ENCODE results near the gene VRK1.
"Not testable (repeated sequence)": the region's sequence is repeated elsewhere in the genome, so short reads cannot be mapped to it uniquely, and the experiment has no call there.

The VRK1 gene

DNA sequence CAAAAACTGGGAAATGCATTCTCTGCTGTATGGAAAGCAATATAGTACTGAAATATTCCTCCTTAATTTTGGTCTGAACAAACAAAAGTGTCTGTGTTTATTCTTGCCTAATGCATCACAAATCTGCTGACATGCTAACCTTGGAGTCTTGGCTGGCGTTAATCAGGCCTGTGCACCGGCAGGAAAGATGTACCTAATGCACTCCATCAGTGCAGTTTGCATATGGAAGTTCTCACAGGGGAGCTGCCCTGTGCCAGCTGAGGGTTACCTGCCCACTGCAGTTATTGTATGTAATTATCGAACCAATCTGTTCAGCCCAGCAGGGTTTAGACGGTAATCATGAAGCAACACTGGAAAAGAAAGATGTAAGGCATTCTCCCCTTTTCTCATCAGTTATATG lies 76.9 kb downstream of the VRK1 start:
- Mint-ChIP-seq H3K27me3 (no peaks in the 10 kb centered on the region), H3K27ac (ENCODE audit: low read depth) (no peak overlapping the region), H3K9me3 (no peaks in the 10 kb centered on the region), H3K4me1 (no peaks in the 10 kb centered on the region), H3K36me3 (ENCODE audit: insufficient read depth) (peaks cover 9% of the 10 kb centered on the region), H3K4me3 (no peak overlapping the region)
- DNase-seq (ENCODE audit: low spot score in 2 of 2) (no peak), ATAC-seq (replicated peaks; ENCODE audit: extremely low read depth, poor library complexity, severe bottlenecking) (no peak)

DNA sequence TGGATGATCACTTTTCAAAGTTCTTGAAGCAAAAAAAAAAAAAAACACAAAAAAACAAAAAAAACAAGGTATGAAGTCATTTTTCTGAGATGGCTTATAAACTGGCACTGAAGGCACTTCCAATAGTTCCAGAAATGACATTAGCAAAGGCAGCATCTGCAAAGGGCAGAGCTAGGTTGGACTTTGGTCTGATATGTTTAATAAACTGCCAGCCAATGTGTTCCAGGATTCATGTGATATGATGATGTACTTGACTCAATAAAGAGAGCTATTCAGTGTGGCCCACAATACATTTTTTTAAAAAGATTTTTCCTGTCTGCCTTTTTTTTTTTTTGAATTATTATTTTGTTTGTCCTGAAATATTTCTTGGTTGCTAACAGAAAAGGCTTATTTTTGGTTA lies 79.6 kb downstream of the VRK1 start:
- Mint-ChIP-seq H3K9me3 (no peaks in the 10 kb centered on the region), H3K4me3 (no peak overlapping the region), H3K36me3 (ENCODE audit: insufficient read depth) (peaks cover 14% of the 10 kb centered on the region), H3K27ac (ENCODE audit: low read depth) (no peak overlapping the region), H3K27me3 (no peaks in the 10 kb centered on the region), H3K4me1 (no peaks in the 10 kb centered on the region)
- no peak for ATAC-seq (replicated peaks; ENCODE audit: extremely low read depth, poor library complexity, severe bottlenecking)
- DNase-seq (ENCODE audit: low spot score in 2 of 2): no peak

DNA sequence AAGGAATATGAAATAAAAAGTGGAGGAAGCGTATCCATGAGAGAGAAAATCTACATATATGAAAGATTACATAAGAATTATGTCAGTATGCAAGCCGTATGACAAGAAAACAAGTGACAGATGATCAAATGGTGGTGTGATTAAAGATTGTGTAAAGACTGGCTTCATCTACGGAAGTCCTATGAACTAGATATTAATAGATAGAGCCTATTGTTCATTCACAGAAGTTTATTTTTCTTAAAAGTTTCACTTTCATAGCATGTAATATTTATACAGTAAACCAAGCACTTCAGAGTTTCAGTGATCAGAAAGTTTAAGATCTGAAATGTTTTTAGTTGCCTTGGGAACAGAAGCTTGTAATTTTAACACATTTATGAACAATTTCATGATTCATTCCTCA lies 84.5 kb downstream of the VRK1 start:
- H3K27me3 Mint-ChIP-seq: no peaks in the 10 kb centered on the region
- H3K36me3 Mint-ChIP-seq (ENCODE audit: insufficient read depth): peaks cover 10% of the 10 kb centered on the region
- no peak for DNase-seq (ENCODE audit: low spot score in 2 of 2)
- ATAC-seq (replicated peaks; ENCODE audit: extremely low read depth, poor library complexity, severe bottlenecking): no peak
- H3K4me1 Mint-ChIP-seq: no peaks in the 10 kb centered on the region
- H3K27ac Mint-ChIP-seq (ENCODE audit: low read depth): no peak overlapping the region
- no peak overlapping the region for H3K4me3 Mint-ChIP-seq
- no peaks in the 10 kb centered on the region for H3K9me3 Mint-ChIP-seq

DNA sequence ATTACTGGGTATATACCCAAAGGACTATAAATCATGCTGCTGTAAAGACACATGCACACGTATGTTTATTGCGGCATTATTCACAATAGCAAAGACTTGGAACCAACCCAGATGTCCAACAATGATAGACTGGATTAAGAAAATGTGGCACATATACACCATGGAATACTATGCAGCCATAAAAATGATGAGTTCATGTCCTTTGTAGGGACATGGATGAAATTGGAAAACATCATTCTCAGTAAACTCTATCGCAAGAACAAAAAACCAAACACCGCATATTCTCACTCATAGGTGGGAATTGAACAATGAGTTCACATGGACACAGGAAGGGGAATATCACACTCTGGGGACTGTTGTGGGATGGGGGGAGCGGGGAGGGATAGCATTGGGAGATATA lies 86.8 kb downstream of the VRK1 start:
- H3K4me1 Mint-ChIP-seq; H3K27ac Mint-ChIP-seq (ENCODE audit: low read depth); H3K27me3 Mint-ChIP-seq; ATAC-seq (replicated peaks; ENCODE audit: extremely low read depth, poor library complexity, severe bottlenecking); DNase-seq (ENCODE audit: low spot score in 2 of 2); H3K36me3 Mint-ChIP-seq (ENCODE audit: insufficient read depth); H3K9me3 Mint-ChIP-seq; H3K4me3 Mint-ChIP-seq: not testable (repeated sequence)

DNA sequence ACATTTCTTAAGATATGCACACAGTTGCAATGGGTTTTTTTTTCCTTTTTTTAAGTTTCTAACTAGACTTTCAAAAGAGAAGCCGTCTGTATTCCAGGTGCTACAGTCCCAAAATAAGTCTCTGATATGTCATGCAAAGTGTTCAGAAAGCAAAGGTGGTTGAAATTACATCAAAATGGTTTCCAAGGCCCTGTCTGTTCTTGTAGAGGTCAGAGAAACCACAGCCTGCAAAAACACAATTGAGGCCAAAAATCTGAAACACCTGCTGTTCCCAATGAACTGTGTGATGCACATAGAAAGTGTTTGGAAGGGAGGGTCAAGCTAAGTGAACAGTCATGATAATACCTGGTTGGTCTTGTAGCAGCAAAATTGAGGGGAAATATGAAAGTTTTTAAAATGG lies 91.0 kb downstream of the VRK1 start:
- H3K9me3 Mint-ChIP-seq: no peaks in the 10 kb centered on the region
- H3K36me3 Mint-ChIP-seq (ENCODE audit: insufficient read depth): no peaks in the 10 kb centered on the region
- no peak overlapping the region for H3K4me3 Mint-ChIP-seq
- H3K27me3 Mint-ChIP-seq: no peaks in the 10 kb centered on the region
- H3K4me1 Mint-ChIP-seq: no peaks in the 10 kb centered on the region
- ATAC-seq (replicated peaks; ENCODE audit: extremely low read depth, poor library complexity, severe bottlenecking) (no peak), DNase-seq (ENCODE audit: low spot score in 2 of 2) (no peak)
- H3K27ac Mint-ChIP-seq (ENCODE audit: low read depth): no peak overlapping the region

DNA sequence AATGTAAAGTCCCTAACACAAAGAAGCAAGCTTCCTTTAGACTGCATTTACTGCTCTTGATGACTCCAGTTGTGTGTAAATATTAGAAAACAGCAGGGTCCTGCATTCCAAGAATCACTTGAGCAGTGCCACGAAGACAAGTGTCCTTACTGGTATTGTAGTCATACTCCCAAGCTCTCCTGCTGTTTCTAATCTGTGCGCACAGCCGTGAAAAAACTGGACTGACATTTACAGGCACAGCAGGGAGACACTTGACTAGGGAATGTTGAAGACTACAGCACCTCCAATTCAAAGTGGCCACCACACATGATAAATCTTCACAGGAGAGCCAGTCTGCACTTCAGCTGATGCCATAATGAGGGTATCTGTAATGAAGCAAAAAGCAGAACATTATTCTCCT lies 91.4 kb downstream of the VRK1 start:
- H3K27me3 Mint-ChIP-seq: no peaks in the 10 kb centered on the region
- DNase-seq (ENCODE audit: low spot score in 2 of 2) (no peak), ATAC-seq (replicated peaks; ENCODE audit: extremely low read depth, poor library complexity, severe bottlenecking) (no peak)
- H3K4me1 Mint-ChIP-seq: no peaks in the 10 kb centered on the region
- H3K9me3 Mint-ChIP-seq: no peaks in the 10 kb centered on the region
- no peak overlapping the region for H3K27ac Mint-ChIP-seq (ENCODE audit: low read depth)
- H3K4me3 Mint-ChIP-seq: no peak overlapping the region
- H3K36me3 Mint-ChIP-seq (ENCODE audit: insufficient read depth): no peaks in the 10 kb centered on the region

DNA sequence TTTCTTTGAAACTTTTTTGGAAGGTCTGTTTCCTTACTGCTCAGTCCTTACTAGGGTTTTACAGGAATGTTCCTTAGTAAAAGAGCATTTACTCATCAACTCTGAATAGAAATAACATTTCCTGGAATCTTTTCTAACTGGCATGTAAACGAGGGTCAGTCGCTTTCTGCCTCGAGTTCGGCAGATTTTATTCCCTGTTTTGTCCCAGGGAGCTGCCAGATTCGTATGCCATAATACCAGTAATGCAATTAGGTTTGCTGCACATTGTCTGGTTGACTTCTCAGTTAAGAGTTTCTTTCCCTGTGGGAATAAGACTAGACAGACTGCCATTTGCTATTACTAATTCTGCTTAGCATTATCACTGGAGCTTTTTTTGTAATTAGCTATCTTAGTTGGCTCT lies 91.9 kb downstream of the VRK1 start:
- H3K27me3 Mint-ChIP-seq: no peaks in the 10 kb centered on the region
- ATAC-seq (replicated peaks; ENCODE audit: extremely low read depth, poor library complexity, severe bottlenecking) (no peak), DNase-seq (ENCODE audit: low spot score in 2 of 2) (no peak)
- no peaks in the 10 kb centered on the region for H3K36me3 Mint-ChIP-seq (ENCODE audit: insufficient read depth)
- H3K27ac Mint-ChIP-seq (ENCODE audit: low read depth): no peak overlapping the region
- H3K4me3 Mint-ChIP-seq: no peak overlapping the region
- no peaks in the 10 kb centered on the region for H3K4me1 Mint-ChIP-seq
- H3K9me3 Mint-ChIP-seq: no peaks in the 10 kb centered on the region

DNA sequence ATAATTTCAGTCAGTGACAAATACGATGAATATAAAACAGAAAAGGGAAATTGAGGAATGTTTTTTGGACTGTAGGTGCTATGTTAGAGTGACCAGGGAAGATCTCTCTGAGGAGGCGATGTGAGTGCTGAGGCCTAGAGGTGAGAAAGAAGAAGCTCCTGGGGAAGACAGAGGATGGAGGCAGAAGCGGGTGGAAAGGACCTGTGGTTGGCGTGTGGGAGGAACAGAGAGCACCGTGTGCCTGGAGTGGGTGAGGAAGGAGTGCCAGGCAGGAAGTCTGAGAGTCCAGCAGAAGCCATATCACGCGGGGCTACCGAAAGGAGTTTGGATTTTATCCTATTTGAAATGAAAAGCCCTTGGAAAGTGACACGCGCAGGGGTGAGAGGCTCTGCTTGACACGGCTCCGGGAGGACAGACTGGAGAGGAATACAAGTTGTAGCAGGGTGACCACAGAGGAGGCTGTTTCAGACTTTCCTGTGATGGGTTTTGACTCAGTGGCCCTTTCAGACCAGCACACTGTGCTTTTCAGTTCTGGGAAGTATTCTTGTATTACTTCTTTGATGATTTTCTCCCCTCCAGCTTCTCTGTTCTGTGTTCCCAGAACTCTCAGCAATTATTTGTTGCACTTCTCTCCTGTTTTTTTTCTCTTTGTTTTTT lies 96.9 kb downstream of the VRK1 start:
- Mint-ChIP-seq H3K4me1 (no peaks in the 10 kb centered on the region), H3K27ac (ENCODE audit: low read depth) (no peak overlapping the region), H3K9me3 (no peaks in the 10 kb centered on the region), H3K27me3 (no peaks in the 10 kb centered on the region), H3K4me3 (no peak overlapping the region), H3K36me3 (ENCODE audit: insufficient read depth) (no peaks in the 10 kb centered on the region)
- ATAC-seq (replicated peaks; ENCODE audit: extremely low read depth, poor library complexity, severe bottlenecking) (no peak), DNase-seq (ENCODE audit: low spot score in 2 of 2) (no peak)

DNA sequence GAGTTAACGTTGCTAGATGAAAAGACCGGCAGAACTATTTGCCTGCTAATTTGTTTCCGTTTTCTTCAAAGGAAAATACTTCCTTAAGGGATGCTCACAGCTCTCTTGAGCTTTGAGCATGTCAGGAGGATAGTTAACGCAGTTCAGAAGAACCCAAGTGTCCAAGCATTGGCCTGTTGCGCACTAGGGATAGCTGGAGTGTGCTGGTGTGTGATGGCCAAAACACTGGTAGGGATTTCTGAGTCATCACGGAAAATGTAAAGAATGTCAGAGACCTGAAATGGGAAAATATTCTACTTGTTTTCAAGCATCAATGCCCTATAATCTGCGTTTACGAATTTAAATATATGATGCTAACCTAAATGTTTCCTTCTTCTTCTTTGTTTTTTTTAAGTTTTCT lies 97.8 kb downstream of the VRK1 start:
- no peak overlapping the region for H3K27ac Mint-ChIP-seq (ENCODE audit: low read depth)
- no peak overlapping the region for H3K4me3 Mint-ChIP-seq
- no peaks in the 10 kb centered on the region for H3K36me3 Mint-ChIP-seq (ENCODE audit: insufficient read depth)
- ATAC-seq (replicated peaks; ENCODE audit: extremely low read depth, poor library complexity, severe bottlenecking) (no peak), DNase-seq (ENCODE audit: low spot score in 2 of 2) (no peak)
- no peaks in the 10 kb centered on the region for H3K4me1 Mint-ChIP-seq
- no peaks in the 10 kb centered on the region for H3K27me3 Mint-ChIP-seq
- no peaks in the 10 kb centered on the region for H3K9me3 Mint-ChIP-seq

DNA sequence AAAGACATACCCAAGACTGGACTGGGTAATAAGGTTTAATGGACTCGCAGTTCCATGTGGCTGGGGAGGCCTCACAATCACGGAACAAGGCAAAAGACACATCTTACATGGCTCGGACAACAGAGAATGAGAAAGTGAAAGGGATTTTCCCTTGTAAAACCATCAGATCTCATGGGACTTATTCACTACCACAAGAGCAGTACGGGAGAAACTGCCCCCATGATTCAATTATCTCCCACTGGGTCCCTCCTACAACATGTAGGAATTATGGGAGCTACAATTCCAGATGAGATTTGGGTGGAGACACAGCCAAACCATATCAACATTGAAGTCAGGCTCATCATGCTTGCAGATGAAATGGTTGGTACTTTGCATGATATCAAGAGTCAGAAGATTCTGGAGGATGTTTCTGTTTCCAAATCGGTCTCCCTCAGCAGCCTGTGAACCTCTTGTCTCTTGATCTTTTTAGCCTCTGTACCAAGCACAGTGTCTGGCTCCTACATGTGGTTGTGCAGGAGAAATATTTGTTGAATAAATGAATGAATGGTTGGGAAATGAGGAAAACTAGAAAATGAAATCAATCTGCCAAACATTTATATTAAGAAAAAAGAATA lies 98.6 kb downstream of the VRK1 start:
- DNase-seq (ENCODE audit: low spot score in 2 of 2) (no peak), ATAC-seq (replicated peaks; ENCODE audit: extremely low read depth, poor library complexity, severe bottlenecking) (no peak)
- Mint-ChIP-seq H3K27ac (ENCODE audit: low read depth) (no peak overlapping the region), H3K27me3 (no peaks in the 10 kb centered on the region), H3K36me3 (ENCODE audit: insufficient read depth) (no peaks in the 10 kb centered on the region), H3K4me1 (no peaks in the 10 kb centered on the region), H3K9me3 (no peaks in the 10 kb centered on the region), H3K4me3 (no peak overlapping the region)

DNA sequence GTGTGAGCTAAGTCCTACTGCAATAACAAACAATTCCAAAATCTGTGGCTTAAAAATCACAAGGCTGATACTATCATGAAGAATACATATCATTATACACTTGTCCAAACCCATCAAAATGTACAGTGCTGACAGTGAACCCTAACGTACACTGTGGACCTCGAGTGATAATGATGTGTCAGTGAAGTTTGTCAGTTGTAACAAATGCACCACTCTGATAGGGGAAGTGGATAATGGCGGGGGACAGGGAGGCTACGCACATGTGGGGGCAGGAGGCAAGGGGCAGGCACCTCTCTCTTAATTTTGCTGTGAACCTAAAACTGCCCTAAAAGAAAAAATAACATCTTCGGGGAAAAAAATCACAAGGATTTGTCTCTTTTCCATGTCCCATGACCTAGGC lies 100.0 kb downstream of the VRK1 start:
- no peak for ATAC-seq (replicated peaks; ENCODE audit: extremely low read depth, poor library complexity, severe bottlenecking)
- Mint-ChIP-seq H3K9me3 (no peaks in the 10 kb centered on the region), H3K36me3 (ENCODE audit: insufficient read depth) (no peaks in the 10 kb centered on the region), H3K27me3 (no peaks in the 10 kb centered on the region), H3K4me3 (no peak overlapping the region), H3K27ac (ENCODE audit: low read depth) (no peak overlapping the region), H3K4me1 (no peaks in the 10 kb centered on the region)
- no peak for DNase-seq (ENCODE audit: low spot score in 2 of 2)

DNA sequence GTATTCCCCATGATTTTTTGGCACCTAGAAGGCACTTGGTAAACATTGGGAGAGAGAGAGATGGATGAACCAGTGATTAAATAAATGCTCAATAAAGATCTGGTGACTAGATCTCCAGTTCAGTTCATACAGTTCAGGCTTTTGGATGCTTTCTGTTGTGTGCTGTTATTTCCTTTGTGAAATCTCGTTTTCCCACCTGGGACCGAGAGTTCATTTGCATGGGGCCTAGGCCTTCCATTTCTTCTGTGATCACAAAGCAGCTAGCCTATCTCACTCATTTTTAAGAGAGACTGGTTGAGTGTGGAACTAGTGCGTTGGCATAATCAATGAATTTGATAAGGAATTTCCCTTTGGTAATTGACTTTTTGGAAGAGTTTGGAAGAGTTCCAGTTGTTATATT lies 104.0 kb downstream of the VRK1 start:
- no peaks in the 10 kb centered on the region for H3K36me3 Mint-ChIP-seq (ENCODE audit: insufficient read depth)
- no peaks in the 10 kb centered on the region for H3K4me1 Mint-ChIP-seq
- H3K27me3 Mint-ChIP-seq: no peaks in the 10 kb centered on the region
- H3K27ac Mint-ChIP-seq (ENCODE audit: low read depth): no peak overlapping the region
- no peak overlapping the region for H3K4me3 Mint-ChIP-seq
- DNase-seq (ENCODE audit: low spot score in 2 of 2) (no peak), ATAC-seq (replicated peaks; ENCODE audit: extremely low read depth, poor library complexity, severe bottlenecking) (no peak)
- no peaks in the 10 kb centered on the region for H3K9me3 Mint-ChIP-seq

DNA sequence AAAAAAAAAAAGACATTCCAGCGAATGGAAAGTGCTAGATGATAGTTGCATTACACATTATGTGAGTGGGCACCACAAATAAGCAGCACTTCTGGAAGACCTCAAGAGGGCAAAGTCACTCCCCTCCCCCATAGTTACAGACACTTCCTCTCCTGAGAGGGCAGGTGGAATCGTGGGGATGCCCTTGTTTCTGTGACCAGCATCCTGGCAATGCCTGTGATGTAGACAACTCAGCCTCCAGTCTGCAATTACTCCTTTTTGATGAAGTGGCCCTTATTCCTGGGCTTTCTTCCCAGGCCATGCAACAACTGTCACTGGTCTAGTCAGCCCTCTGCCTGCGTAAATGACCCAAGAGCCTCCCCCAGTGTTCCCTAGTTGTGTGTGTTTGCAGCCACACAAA lies 104.8 kb downstream of the VRK1 start:
- no peaks in the 10 kb centered on the region for H3K4me1 Mint-ChIP-seq
- no peak overlapping the region for H3K27ac Mint-ChIP-seq (ENCODE audit: low read depth)
- no peaks in the 10 kb centered on the region for H3K36me3 Mint-ChIP-seq (ENCODE audit: insufficient read depth)
- no peaks in the 10 kb centered on the region for H3K27me3 Mint-ChIP-seq
- ATAC-seq (replicated peaks; ENCODE audit: extremely low read depth, poor library complexity, severe bottlenecking): no peak
- H3K4me3 Mint-ChIP-seq: no peak overlapping the region
- no peaks in the 10 kb centered on the region for H3K9me3 Mint-ChIP-seq
- no peak for DNase-seq (ENCODE audit: low spot score in 2 of 2)
